Gastroesophageal sphincter (tissue), 3 donors: ENCODE data around the gene TMIGD1.

Experiments used
- CTCF ChIP-seq, 4 experiments: fragments of 200-600 bp in 2 of 4; fragments of 450-650 bp in 2 of 4; sonication (generic) in 1 of 4; IDR thresholded peaks; one replicate each; pipeline ENCODE4 v1.5.1; 2017 to 2019; ENCODE audit warnings: antibody characterized with exemption in 4 of 4, mild to moderate bottlenecking in 2 of 4, moderate library complexity in 2 of 4
- EP300 ChIP-seq: sonication (generic); formaldehyde crosslinking; IDR thresholded peaks from one replicate; pipeline ENCODE4 v1.6.1; 2017; ENCODE audit warnings: antibody characterized with exemption, mild to moderate bottlenecking
- POLR2A ChIP-seq, 2 donors: fragments of 450-650 bp; IDR thresholded peaks; one replicate each; pipeline ENCODE4 v1.6.1; 2017; ENCODE audit warnings: antibody characterized with exemption in 2 of 2, mild to moderate bottlenecking in 2 of 2, moderate library complexity in 1 of 2
- POLR2AphosphoS5 ChIP-seq: sonication (generic); formaldehyde crosslinking; IDR thresholded peaks from one replicate; pipeline ENCODE4 v1.6.1; 2017; ENCODE audit warnings: antibody characterized with exemption

GRCh38 chr17:30290077-30290476, 43.8 kb downstream of the TMIGD1 start:
- TF ChIP-seq POLR2A (IDR thresholded peaks at IDR 0.05) (no peak), CTCF (IDR thresholded peaks at IDR 0.05) (no peak), EP300 (no peak), POLR2AphosphoS5 (no peak)
